Mammary epithelial cell (primary cell): ENCODE results near the gene RAD52.

Experiments used
- EZH2 ChIP-seq: IDR thresholded peaks from 2 replicates; pipeline ENCODE4 v1.6.1; 2012; ENCODE audit warnings: low read length, inconsistent platforms, borderline replicate concordance
- TF ChIP-seq, protein P1 (sequence below), 2 donors: IDR thresholded peaks in 1 of 2; conservative IDR thresholded peaks in 1 of 2; 2 replicates each; pipeline ENCODE4 v1.5.1; 2011 to 2012; ENCODE audit warnings: inconsistent platforms in 2 of 2, low read length in 2 of 2, mild to moderate bottlenecking in 2 of 2, control low read depth in 1 of 2, low read depth in 1 of 2; ENCODE audit not compliant: insufficient read depth in 1 of 2; ENCODE audit errors: extremely low read depth in 1 of 2

GRCh38 chr12:894226-894625 lies 55.3 kb downstream of the RAD52 start:
- TF ChIP-seq, protein P1, sequence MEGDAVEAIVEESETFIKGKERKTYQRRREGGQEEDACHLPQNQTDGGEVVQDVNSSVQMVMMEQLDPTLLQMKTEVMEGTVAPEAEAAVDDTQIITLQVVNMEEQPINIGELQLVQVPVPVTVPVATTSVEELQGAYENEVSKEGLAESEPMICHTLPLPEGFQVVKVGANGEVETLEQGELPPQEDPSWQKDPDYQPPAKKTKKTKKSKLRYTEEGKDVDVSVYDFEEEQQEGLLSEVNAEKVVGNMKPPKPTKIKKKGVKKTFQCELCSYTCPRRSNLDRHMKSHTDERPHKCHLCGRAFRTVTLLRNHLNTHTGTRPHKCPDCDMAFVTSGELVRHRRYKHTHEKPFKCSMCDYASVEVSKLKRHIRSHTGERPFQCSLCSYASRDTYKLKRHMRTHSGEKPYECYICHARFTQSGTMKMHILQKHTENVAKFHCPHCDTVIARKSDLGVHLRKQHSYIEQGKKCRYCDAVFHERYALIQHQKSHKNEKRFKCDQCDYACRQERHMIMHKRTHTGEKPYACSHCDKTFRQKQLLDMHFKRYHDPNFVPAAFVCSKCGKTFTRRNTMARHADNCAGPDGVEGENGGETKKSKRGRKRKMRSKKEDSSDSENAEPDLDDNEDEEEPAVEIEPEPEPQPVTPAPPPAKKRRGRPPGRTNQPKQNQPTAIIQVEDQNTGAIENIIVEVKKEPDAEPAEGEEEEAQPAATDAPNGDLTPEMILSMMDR (conservative IDR thresholded peaks at IDR 0.05 in 1 of 2, IDR thresholded peaks at IDR 0.05 in 1 of 2; ENCODE audit: extremely low read depth in 1 of 2, insufficient read depth in 1 of 2, low read depth in 1 of 2, low read length in 2 of 2): no peak
- TF ChIP-seq EZH2: no peak
